Airway epithelial cell (primary cell): ENCODE results near the gene GIGYF2. TPM values are rescaled to one million over a fixed set of nuclear protein-coding genes. Genes with fewer than 3 reads are reported as not detected.

ENCODE experiments used
- total RNA-seq: library from RNA; depleted of rRNA; stranded (reverse); fragments of >200 nt; gene quantifications from 2 replicates; pipeline ENCODE4 v1.2.3, GENCODE V29; 2015

The GIGYF2 gene, protein sequence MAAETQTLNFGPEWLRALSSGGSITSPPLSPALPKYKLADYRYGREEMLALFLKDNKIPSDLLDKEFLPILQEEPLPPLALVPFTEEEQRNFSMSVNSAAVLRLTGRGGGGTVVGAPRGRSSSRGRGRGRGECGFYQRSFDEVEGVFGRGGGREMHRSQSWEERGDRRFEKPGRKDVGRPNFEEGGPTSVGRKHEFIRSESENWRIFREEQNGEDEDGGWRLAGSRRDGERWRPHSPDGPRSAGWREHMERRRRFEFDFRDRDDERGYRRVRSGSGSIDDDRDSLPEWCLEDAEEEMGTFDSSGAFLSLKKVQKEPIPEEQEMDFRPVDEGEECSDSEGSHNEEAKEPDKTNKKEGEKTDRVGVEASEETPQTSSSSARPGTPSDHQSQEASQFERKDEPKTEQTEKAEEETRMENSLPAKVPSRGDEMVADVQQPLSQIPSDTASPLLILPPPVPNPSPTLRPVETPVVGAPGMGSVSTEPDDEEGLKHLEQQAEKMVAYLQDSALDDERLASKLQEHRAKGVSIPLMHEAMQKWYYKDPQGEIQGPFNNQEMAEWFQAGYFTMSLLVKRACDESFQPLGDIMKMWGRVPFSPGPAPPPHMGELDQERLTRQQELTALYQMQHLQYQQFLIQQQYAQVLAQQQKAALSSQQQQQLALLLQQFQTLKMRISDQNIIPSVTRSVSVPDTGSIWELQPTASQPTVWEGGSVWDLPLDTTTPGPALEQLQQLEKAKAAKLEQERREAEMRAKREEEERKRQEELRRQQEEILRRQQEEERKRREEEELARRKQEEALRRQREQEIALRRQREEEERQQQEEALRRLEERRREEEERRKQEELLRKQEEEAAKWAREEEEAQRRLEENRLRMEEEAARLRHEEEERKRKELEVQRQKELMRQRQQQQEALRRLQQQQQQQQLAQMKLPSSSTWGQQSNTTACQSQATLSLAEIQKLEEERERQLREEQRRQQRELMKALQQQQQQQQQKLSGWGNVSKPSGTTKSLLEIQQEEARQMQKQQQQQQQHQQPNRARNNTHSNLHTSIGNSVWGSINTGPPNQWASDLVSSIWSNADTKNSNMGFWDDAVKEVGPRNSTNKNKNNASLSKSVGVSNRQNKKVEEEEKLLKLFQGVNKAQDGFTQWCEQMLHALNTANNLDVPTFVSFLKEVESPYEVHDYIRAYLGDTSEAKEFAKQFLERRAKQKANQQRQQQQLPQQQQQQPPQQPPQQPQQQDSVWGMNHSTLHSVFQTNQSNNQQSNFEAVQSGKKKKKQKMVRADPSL (N-terminal part only)
- 29.7 and 36.9 TPM in 2 replicates for total RNA-seq

DNA sequence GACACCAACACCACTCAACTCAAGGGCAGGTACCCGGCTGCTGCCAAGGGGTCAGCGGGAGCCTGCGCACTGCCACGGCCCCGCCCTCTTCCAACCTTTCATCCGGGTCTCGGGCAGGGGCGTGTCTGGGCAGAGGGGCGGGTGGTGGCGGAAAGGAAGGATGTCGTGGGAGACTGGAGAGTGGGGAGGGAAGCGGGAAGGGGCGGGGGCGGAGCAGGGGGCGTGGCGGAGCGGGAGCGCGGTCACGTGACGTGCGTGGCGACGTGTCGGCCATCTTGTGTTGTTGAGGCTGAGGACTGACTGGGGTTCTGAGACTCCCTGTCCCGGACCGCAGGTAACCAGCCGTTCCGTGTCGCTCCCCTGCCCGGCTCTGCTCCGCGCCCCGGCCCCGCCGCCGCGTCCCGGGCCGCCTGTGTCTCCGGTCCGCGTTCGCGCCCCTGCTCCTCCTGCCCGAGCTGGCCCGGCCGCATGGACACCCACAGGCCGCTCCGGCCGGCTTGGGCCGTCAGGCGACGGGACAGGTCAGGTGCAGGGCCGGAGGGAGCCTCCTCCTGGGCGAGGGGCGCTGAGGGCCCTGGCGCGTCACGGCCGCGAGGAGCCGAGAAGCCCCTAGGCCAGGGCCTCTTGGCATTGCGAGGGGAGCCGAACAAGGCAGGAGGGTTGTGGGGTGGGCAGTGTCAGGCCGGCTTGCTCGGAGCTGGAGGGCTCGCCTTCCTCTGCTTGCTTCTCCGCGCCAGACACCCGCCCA, at the start of gene GIGYF2:
Gene GIGYF2, plus strand, starts transcription at position 273 of the 748 bp plus-strand sequence. CDS start 37,867 bp downstream, outside the sequence.

DNA sequence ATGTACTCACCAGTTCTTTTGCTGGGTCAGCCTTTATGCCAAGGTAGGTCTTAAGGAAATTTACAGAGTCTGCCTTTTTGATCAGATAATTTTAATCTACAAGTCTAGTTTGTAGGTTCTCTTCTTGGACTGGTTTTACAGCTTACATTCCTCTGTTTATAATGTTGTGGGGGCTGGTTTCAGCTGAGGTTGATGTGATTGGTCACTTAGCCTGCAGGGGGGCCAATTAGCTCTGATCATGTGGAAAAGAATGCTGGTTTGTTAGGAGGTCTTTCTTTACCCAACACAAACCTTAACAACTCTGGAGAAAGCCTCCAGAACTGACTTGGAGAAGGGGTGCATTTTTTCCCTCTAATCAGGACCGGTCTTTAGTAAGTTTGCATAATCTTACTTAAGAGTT, 79.3 kb downstream of the GIGYF2 start, which contains the start of gene KCNJ13:
Gene KCNJ13, minus strand, starts transcription at position 131 of the 400 bp plus-strand sequence. CDS start 5,203 bp downstream, outside the sequence.

DNA sequence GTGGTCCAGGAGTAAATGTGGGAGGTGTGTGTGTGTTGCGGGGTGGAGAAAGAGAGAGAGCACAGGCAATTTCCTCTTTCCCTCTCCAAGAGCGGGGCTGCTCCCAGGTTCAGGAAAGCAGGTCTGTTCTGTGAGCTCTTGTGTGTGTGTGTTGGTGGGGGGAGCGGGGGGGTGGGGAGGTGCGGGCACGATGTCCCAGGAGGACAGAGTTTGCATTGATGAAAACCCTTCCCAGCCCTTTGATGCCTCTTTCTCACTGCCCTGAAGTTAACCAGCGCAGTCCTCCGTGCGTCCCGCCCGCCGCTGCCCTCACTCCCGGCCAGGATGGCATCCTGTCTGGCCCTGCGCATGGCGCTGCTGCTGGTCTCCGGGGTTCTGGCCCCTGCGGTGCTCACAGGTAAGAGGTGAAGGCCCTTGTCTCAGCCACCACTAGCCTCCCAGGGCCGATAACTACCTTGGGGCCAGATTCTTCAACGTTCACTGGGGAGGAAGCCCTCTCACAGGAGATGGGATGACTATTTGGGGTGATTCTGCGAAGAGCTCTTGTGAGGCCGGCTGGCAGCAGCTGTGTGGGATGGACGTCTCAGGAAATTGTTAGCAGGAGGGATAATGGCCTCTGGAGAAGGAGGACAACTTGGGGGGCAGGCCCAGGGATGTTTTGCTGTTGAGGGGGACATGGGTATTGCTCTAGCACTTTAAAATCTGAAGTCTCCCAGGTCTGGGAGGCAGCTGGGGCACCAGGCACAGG, 173.1 kb downstream of the GIGYF2 start, which contains the start of gene SNORC:
Gene SNORC, plus strand, starts transcription at position 247 of the 748 bp plus-strand sequence. Its CDS starts 78 bp downstream, at position 325.

Other genes starting within 250 kb of the GIGYF2 start
- not detected in 2 replicates for gene ALPI, start 241.2 kb upstream of the GIGYF2 start, total RNA-seq
- gene ECEL1, start 209.5 kb upstream of the GIGYF2 start, total RNA-seq, result not detected in 2 replicates
- not detected in 2 replicates for gene PRSS56, start 176.9 kb upstream of the GIGYF2 start, total RNA-seq
- not detected in 2 replicates for gene CHRND, start 171.2 kb upstream of the GIGYF2 start, total RNA-seq
- not detected in 2 replicates for gene CHRNG, start 157.6 kb upstream of the GIGYF2 start, total RNA-seq
- gene TIGD1, start 146.8 kb upstream of the GIGYF2 start, total RNA-seq, result 1.1 and 2.2 TPM in 2 replicates
- gene EIF4E2, start 146.6 kb upstream of the GIGYF2 start, total RNA-seq, result 86.3 and 104 TPM in 2 replicates
- 0.21 and 0.84 TPM in 2 replicates for gene EFHD1, start 63.7 kb upstream of the GIGYF2 start, total RNA-seq
- not detected in 2 replicates for gene KCNJ13, start 79.2 kb downstream of the GIGYF2 start, total RNA-seq
- gene SNORC, start 172.9 kb downstream of the GIGYF2 start, total RNA-seq, result 0.88 and 1.4 TPM in 2 replicates